ENCODE results near the gene FLCN.

GRCh38 chr17:17175917-17176316 lies 61.1 kb downstream of the FLCN start:
- TF ChIP-seq CTCF (conservative IDR thresholded peaks at IDR 0.05) (no peak), ZFX (IDR thresholded peaks at IDR 0.05) (no peak)
